Measurements from ENCODE around the gene NT5C3B.

DNA sequence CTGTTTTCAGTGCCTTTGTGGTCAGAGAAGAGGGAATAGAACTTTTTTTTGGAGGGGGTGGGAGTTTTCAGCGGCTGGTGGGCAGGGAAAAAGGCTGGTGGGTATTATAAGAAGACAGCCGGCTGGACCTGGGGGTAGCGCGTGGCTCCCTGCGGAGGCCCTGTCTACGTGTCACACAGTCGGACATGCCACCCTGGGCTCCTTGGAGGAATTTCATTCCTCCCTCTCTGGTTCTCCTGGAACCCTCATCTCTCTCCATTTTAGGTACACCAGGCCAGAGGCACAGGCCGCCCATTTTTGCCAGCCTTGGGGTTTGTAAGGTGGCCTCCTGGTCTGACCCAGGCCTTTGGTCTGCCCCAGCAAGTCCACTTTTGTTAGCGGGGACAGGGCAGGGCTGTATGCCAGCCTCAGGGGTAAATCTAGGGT lies 22.3 kb downstream of the NT5C3B start:
- TF ChIP-seq CTCF (IDR thresholded peaks at IDR 0.05) (no peak), POLR2A (IDR thresholded peaks at IDR 0.05) (no peak)

Measured in lower leg skin (tissue), 3 donors.